A673 (cell line): ENCODE data around the gene CD164L2. TPM values are rescaled to one million over a fixed set of nuclear protein-coding genes. Genes with fewer than 3 reads are reported as not detected.

Source experiments
- BruUV-seq: library from RNA; stranded (reverse); fragments of 400-500 nt; replicated peaks from 2 replicates; lab custom pipeline; 2021; lab: Mats Ljungman, UMichigan
- CTCF ChIA-PET: fragments of 300-600 bp; sonication (Branson Sonifier 250); formaldehyde crosslinking; loops from one replicate; lab custom pipeline; 2022; ENCODE audit warnings: antibody characterized with exemption; lab: Charles Lee
- POLR2A ChIA-PET: fragments of 300-600 bp; sonication (Branson Sonifier 250); formaldehyde crosslinking; loops from one replicate; lab custom pipeline; 2022; ENCODE audit warnings: antibody characterized with exemption; ENCODE audit not compliant: low non-redundant PET; lab: Charles Lee
- DNase-seq: peaks from one replicate; pipeline ENCODE4 v3.0.0-alpha.2; 2015; ENCODE audit warnings: low spot score
- H3K27ac ChIP-seq: fragments of 200-600 bp; sonication (generic); 2 replicates; pipeline ENCODE4 v1.5.1; 2016; ENCODE audit warnings: mixed run types, low read depth, mild to moderate bottlenecking, mixed read lengths, antibody characterized with exemption, low read length; ENCODE audit not compliant: poor library complexity, severe bottlenecking
- H3K27me3 ChIP-seq: fragments of 200-600 bp; sonication (generic); replicated peaks from 2 replicates; pipeline ENCODE4 v1.6.1; 2017; ENCODE audit warnings: mixed run types, low read depth, mild to moderate bottlenecking, mixed read lengths, antibody characterized with exemption, low read length; ENCODE audit not compliant: insufficient read depth, poor library complexity
- H3K36me3 ChIP-seq: fragments of 200-600 bp; sonication (generic); 2 replicates; pipeline ENCODE4 v1.6.1; 2016; ENCODE audit warnings: mixed run types, mild to moderate bottlenecking, mixed read lengths, antibody characterized with exemption, low read length; ENCODE audit not compliant: insufficient read depth, poor library complexity, severe bottlenecking
- H3K4me1 ChIP-seq: fragments of 200-600 bp; sonication (generic); 2 replicates; pipeline ENCODE4 v1.6.1; 2017; ENCODE audit warnings: mixed run types, mild to moderate bottlenecking, mixed read lengths, antibody characterized with exemption, low read length; ENCODE audit not compliant: insufficient read depth, poor library complexity, severe bottlenecking
- H3K4me3 ChIP-seq: fragments of 200-600 bp; sonication (generic); 2 replicates; pipeline ENCODE4 v1.5.1; 2016; ENCODE audit warnings: low read depth, mixed run types, mild to moderate bottlenecking, mixed read lengths, low read length; ENCODE audit not compliant: poor library complexity, severe bottlenecking
- H3K9me3 ChIP-seq: fragments of 200-600 bp; sonication (generic); 2 replicates; pipeline ENCODE4 v1.6.1; 2016; ENCODE audit warnings: mixed run types, low read depth, mild to moderate bottlenecking, mixed read lengths, antibody characterized with exemption, low read length; ENCODE audit not compliant: poor library complexity, severe bottlenecking
- CTCF ChIP-seq: fragments of 300-800, 200-600 bp; sonication (generic); conservative IDR thresholded peaks from 2 replicates; pipeline ENCODE4 v1.5.1; 2017; ENCODE audit warnings: low read depth, mild to moderate bottlenecking, antibody characterized with exemption, low read length, moderate library complexity, mixed read lengths
- EZH2 ChIP-seq: fragments of 200-600 bp; sonication (generic); IDR thresholded peaks from 2 replicates; pipeline ENCODE4 v1.6.1; 2017; ENCODE audit warnings: borderline replicate concordance, low read depth, mild to moderate bottlenecking, mixed read lengths, antibody characterized with exemption, low read length; ENCODE audit not compliant: poor library complexity, severe bottlenecking
- intact Hi-C: fragments of 100-400 bp; cut with micrococcal nuclease; formaldehyde crosslinking; loops from one replicate; pipeline ENCODE4 v1.10.0; 2022; ENCODE audit not compliant: unreplicated experiment
- total RNA-seq: library from RNA; stranded (reverse); gene quantifications from 2 replicates; pipeline ENCODE4 v1.2.3, GENCODE V29; 2021

CD164L2 gene
- total RNA-seq, 1 experiment from 2014 or later = not detected

GRCh38 chr1:27394925-27395324 lies 11.8 kb upstream of the CD164L2 start:
- TSS peak; percentile 78 for BruUV-seq
- Histone ChIP-seq H3K27ac (no peak overlapping the region), H3K9me3 (no peaks in the 10 kb centered on the region), H3K36me3 (no peaks in the 10 kb centered on the region), H3K4me3 (no peak overlapping the region), H3K27me3 (no peaks in the 10 kb centered on the region), H3K4me1 (peaks cover 12% of the 10 kb centered on the region)
- intact Hi-C loops = loop anchor here (5.0 kb wide), 2 partner anchors 267 to 353 kb away; no protein-coding TSS in a partner anchor
- ChIA-PET CTCF (interaction anchor here (0.6 to 1.8 kb wide), 5 partner anchors 94 to 350 kb away, joined by 3 to 21 read pairs (median 4); no protein-coding TSS in a partner anchor), POLR2A (no interaction called here)
- DNase-seq = no peak
- TF ChIP-seq EZH2 (no peak), CTCF (no peak)

- H3K9me3 ChIP-seq = no peaks in the 10 kb centered on the region
- H3K4me1 ChIP-seq = peaks cover 12% of the 10 kb centered on the region
- no peak overlapping the region for H3K27ac ChIP-seq
- POLR2A ChIA-PET = no interaction called here
- no peak overlapping the region for H3K4me3 ChIP-seq
- no peak for TF ChIP-seq CTCF
- TF ChIP-seq EZH2 = no peak
- no peaks in the 10 kb centered on the region for H3K27me3 ChIP-seq
- BruUV-seq = no TSS peak
- intact Hi-C loops = loop anchor here (5.0 kb wide), 2 partner anchors 268 to 352 kb away; no protein-coding TSS in a partner anchor
- no peaks in the 10 kb centered on the region for H3K36me3 ChIP-seq
- CTCF ChIA-PET = interaction anchor here (1.0 to 1.8 kb wide), 2 partner anchors 94 to 350 kb away, joined by 3 to 21 read pairs; no protein-coding TSS in a partner anchor
- DNase-seq = no peak
Measured at GRCh38 chr1:27394282-27394658, 11.1 kb upstream of the CD164L2 start.

GRCh38 chr1:27393641-27394281 lies 10.6 kb upstream of the CD164L2 start:
- H3K4me3 ChIP-seq = no peak overlapping the region
- no peak for DNase-seq
- no peak overlapping the region for H3K27ac ChIP-seq
- intact Hi-C loops = loop anchor here (5.0 kb wide), 2 partner anchors 269 to 351 kb away; no protein-coding TSS in a partner anchor
- BruUV-seq = no TSS peak
- H3K4me1 ChIP-seq = peaks cover 12% of the 10 kb centered on the region
- ChIA-PET POLR2A (no interaction called here), CTCF (no interaction called here)
- TF ChIP-seq EZH2 (no peak), CTCF (no peak)
- no peaks in the 10 kb centered on the region for H3K36me3 ChIP-seq
- H3K27me3 ChIP-seq = no peaks in the 10 kb centered on the region
- no peaks in the 10 kb centered on the region for H3K9me3 ChIP-seq
